Adipocyte (in vitro differentiated cells): ENCODE data around the gene CNIH3.

Source experiments
- DNase-seq: peaks from one replicate; pipeline ENCODE4 v3.0.0-alpha.2; 2015; ENCODE audit warnings: low read depth
- H3K27me3 ChIP-seq: replicated peaks from 2 replicates; pipeline ENCODE4 v1.7.0; 2013; ENCODE audit warnings: mild to moderate bottlenecking, low read length, moderate library complexity; ENCODE audit not compliant: control insufficient read depth, insufficient read depth
- H3K36me3 ChIP-seq: 2 replicates; pipeline ENCODE4 v1.7.0; 2013; ENCODE audit warnings: low read length, mild to moderate bottlenecking, moderate library complexity; ENCODE audit not compliant: control insufficient read depth, insufficient read depth, severe bottlenecking
- H3K4me1 ChIP-seq: 2 replicates; pipeline ENCODE4 v1.7.0; 2013; ENCODE audit warnings: mild to moderate bottlenecking, low read length, moderate library complexity; ENCODE audit not compliant: control insufficient read depth, insufficient read depth
- H3K4me3 ChIP-seq: 2 replicates; pipeline ENCODE4 v1.7.0; 2013; ENCODE audit warnings: mild to moderate bottlenecking, low read length, moderate library complexity
- H3K9ac ChIP-seq: 2 replicates; pipeline ENCODE4 v1.7.0; 2013; ENCODE audit warnings: mild to moderate bottlenecking, low read length, moderate library complexity
- H3K9me3 ChIP-seq: 2 replicates; pipeline ENCODE4 v1.7.0; 2013; ENCODE audit warnings: mild to moderate bottlenecking, low read length, moderate library complexity; ENCODE audit not compliant: control insufficient read depth

Gene CNIH3

GRCh38 chr1:224726441-224727182 is 110.5 kb downstream of the CNIH3 start:
- H3K36me3 ChIP-seq, result no peaks in the 10 kb centered on the region
- H3K27me3 ChIP-seq, result no peaks in the 10 kb centered on the region
- H3K4me3 ChIP-seq, result peak overlapping the region; percentile 49
- peaks cover 58% of the 10 kb centered on the region for H3K4me1 ChIP-seq
- H3K9me3 ChIP-seq, result no peaks in the 10 kb centered on the region
- peak; percentile 88 for DNase-seq
- peak overlapping the region; percentile 77 for H3K9ac ChIP-seq

DNA sequence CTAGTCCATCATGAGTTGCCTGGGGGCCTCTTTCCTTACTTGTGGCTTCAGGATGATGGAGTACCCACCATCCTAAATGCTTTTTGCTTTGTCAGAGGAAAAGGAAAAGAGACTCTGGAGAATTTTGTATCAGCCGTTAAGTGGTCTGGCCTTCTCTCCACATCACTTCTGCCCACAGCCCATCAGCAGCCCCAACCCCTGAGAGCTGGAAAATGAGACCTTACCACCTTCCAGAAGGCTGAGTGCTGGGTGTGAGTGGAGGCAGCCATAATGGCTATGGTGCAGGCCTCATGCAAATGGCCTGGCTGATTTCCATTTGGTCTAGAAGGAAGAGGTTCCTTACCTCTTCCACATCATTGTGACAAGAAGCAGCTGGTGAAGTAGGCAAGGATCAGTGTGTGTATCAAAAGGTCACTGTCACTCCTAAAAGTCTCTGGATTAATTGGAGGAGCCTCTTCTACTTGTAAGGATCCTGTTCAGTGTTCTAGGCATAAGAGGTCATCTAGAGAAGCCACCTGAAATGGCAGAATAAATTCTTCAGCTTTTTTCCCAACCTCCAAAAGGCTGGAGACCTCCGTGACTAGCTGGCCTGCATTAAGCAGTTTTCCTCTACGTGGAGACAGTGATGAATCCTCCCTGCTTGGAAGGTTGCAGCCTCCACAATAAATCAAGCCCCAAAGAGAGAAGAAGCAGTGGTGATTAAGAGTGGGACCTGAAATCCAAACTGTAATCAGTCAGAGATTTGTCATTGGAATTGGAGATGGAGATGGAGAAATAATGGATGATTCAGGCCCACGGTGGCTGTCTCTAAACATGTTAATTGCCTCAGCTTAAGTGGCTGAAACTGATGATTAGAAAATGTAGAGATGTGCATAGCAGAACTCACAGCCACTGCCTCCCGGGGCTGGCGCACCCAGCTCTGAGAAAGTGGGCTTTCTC is 111.5 kb downstream of the CNIH3 start:
- Histone ChIP-seq H3K9ac (peak overlapping the region; percentile 77), H3K27me3 (no peaks in the 10 kb centered on the region), H3K4me1 (peaks cover 63% of the 10 kb centered on the region), H3K36me3 (no peaks in the 10 kb centered on the region), H3K9me3 (no peaks in the 10 kb centered on the region), H3K4me3 (peak overlapping the region; percentile 33)
- DNase-seq, result no peak

GRCh38 chr1:224730540-224730939 is 114.4 kb downstream of the CNIH3 start:
- no peaks in the 10 kb centered on the region for H3K9me3 ChIP-seq

GRCh38 chr1:224730965-224731364 is 114.8 kb downstream of the CNIH3 start:
- Histone ChIP-seq H3K27me3 (no peaks in the 10 kb centered on the region), H3K9me3 (no peaks in the 10 kb centered on the region), H3K4me3 (peak overlapping the region; percentile 51), H3K4me1 (peaks cover 77% of the 10 kb centered on the region), H3K36me3 (no peaks in the 10 kb centered on the region), H3K9ac (peak overlapping the region; percentile 74)
- peak; percentile 56 for DNase-seq

More at GRCh38 chr1:224730540-224730939, 114.4 kb downstream of the CNIH3 start:
- DNase-seq, result no peak
- Histone ChIP-seq H3K4me1 (peaks cover 79% of the 10 kb centered on the region), H3K27me3 (no peaks in the 10 kb centered on the region), H3K36me3 (no peaks in the 10 kb centered on the region), H3K4me3 (peak overlapping the region; percentile 58), H3K9ac (peak overlapping the region; percentile 74)

DNA sequence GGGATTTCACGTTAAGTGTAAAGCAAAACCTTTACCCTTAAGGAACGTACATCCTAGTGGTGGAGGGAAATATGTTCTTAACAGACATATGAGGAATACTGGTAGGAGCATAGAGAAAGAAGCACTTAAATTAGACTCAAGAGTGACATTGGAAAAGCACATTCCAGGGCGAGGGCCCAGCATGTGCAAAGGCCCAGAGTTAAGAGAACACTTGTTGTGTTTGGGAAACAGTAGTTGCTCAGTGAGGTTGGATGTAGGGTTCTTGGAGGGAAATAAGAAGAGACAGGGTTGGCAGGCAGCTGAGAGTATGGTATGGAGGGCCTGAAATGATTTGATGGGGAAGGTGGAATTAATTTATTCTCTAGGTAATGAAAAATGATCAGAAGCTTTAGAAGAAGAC is 115.5 kb downstream of the CNIH3 start:
- no peak for DNase-seq
- peak overlapping the region; percentile 74 for H3K9ac ChIP-seq
- no peaks in the 10 kb centered on the region for H3K9me3 ChIP-seq
- H3K27me3 ChIP-seq, result no peaks in the 10 kb centered on the region
- H3K4me3 ChIP-seq, result no peak overlapping the region
- H3K4me1 ChIP-seq, result peaks cover 77% of the 10 kb centered on the region
- H3K36me3 ChIP-seq, result no peaks in the 10 kb centered on the region

GRCh38 chr1:224732377-224733026 is 116.4 kb downstream of the CNIH3 start:
- peaks cover 75% of the 10 kb centered on the region for H3K4me1 ChIP-seq
- no peak overlapping the region for H3K4me3 ChIP-seq
- no peaks in the 10 kb centered on the region for H3K9me3 ChIP-seq
- H3K9ac ChIP-seq, result peak overlapping the region; percentile 71
- H3K27me3 ChIP-seq, result no peaks in the 10 kb centered on the region
- no peak for DNase-seq
- H3K36me3 ChIP-seq, result no peaks in the 10 kb centered on the region

DNA sequence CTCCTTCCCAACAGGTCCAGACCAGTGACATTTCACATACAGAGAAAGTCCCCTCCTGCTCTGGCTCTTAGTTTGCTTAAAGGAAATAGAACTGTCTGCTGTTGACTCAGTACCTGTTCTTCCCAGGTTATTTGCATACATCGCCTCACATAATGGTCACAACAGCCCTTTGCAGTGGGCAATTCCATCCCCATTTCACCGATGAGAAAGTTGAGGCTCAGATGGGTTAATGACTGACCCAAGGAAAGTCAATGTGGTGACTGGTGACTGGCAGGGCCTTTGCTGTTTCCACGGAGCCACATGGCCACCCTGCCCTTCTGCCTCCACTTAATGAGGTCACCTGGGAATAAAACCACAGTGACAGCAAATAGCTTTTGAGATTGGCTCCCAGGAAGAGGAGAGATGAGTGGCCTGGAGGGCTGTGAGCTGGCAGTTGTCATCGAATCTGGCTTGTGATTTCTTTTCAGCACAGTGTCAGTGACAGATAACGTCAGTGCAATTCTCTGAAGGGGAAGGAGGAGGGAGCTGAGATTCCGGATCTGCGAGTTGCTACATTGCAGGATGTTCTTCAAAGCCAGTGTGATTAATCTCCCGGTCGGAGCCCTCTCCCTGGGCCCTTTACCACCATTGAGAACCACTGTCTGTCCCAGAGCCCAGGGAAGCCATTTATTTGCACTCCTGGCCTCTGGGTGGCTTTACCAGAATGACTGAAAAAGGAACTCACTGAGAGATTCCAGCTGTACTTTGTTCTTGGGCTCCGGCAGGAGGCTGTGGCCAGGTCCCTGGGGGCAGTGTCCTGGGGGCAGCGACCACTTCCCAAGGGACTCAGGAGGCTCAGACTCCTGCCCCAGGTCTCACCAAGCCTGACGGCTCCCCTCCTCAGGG is 117.2 kb downstream of the CNIH3 start:
- H3K27me3 ChIP-seq, result no peaks in the 10 kb centered on the region
- peaks cover 75% of the 10 kb centered on the region for H3K4me1 ChIP-seq
- no peaks in the 10 kb centered on the region for H3K36me3 ChIP-seq
- no peak overlapping the region for H3K4me3 ChIP-seq
- DNase-seq, result no peak
- H3K9me3 ChIP-seq, result no peaks in the 10 kb centered on the region
- peak overlapping the region; percentile 71 for H3K9ac ChIP-seq

GRCh38 chr1:224734261-224734935 is 118.3 kb downstream of the CNIH3 start:
- no peaks in the 10 kb centered on the region for H3K9me3 ChIP-seq
- H3K9ac ChIP-seq, result no peak overlapping the region
- no peak overlapping the region for H3K4me3 ChIP-seq
- H3K4me1 ChIP-seq, result peaks cover 75% of the 10 kb centered on the region
- no peaks in the 10 kb centered on the region for H3K36me3 ChIP-seq
- no peaks in the 10 kb centered on the region for H3K27me3 ChIP-seq
- no peak for DNase-seq

DNA sequence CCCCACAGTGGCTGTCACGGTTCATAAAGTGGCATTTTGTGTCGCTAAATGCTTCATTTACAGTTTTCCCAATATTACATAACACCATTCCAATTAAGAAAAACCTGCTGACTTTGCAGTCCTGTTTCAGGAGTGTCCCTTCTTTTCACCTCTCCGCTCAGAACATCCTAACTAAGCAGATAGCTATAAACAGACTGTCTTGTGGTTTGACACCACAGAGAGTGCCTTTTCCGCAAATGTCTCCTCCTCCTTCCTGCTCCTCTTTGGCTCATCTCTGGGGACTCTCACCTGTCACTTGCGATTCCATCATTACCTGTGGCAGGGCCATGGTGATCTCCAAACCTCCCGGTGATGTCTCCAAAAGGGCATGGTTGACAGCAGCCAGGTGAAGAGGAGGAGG is 119.0 kb downstream of the CNIH3 start:
- Histone ChIP-seq H3K9me3 (no peaks in the 10 kb centered on the region), H3K27me3 (no peaks in the 10 kb centered on the region), H3K4me1 (peaks cover 75% of the 10 kb centered on the region), H3K9ac (no peak overlapping the region), H3K4me3 (no peak overlapping the region), H3K36me3 (no peaks in the 10 kb centered on the region)
- DNase-seq, result no peak
